GM11168 (cell line): ENCODE measurements around the gene CHIT1.

ENCODE experiments used
- in situ Hi-C: fragments of 300-500 bp; cut with MboI; formaldehyde crosslinking; loops from one replicate; pipeline ENCODE4 v1.12.0; 2022; ENCODE audit warnings: low sequenced_read_pairs; ENCODE audit not compliant: unreplicated experiment

CHIT1 gene

DNA sequence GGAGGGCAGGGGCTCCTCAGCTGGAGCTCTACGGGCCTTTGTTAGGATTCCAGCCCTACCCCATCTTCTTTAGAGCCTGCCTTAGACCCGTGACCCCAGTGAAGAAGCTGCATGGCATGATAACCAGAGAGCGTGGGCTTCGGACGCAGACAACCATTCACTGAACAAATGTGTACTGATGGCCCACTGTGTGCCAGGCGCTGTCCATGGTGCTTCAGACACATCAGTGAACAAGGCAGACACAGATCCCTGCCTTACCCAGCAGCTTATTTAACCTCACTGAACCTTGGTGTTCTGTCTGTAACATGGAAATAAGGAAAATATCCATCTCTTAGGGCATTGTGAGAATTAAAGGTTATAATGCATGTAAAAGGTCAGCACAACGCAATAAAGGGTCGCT, 9.5 kb downstream of the CHIT1 start:
- in situ Hi-C loops = loop anchor here (5.0 kb wide), 1 partner anchor 188 kb away; no protein-coding TSS in a partner anchor

DNA sequence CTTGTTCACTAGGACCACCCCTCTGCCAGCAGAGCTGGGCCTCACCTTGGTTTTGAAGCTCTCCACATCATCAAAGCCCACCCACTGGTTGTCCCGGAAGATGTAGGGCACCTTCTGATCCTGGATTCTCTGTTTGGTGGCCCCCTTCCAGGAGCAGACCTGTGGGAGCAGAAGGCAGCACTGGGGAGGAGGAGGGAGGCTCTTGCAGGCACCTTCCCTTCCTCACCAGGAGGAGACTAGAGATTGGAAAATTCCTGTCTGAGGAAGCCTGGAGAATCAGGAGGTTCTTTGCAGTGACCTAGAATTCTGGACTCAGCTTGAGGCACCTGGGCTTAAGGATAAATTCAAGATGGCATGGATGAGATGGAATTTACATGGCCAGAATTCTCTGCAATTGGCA, 10.3 kb downstream of the CHIT1 start:
- in situ Hi-C loops = loop anchor here (5.0 kb wide), 1 partner anchor 187 kb away; no protein-coding TSS in a partner anchor

GRCh38 chr1:203217668-203218067, 11.8 kb downstream of the CHIT1 start:
- in situ Hi-C loops = loop anchor here (5.0 kb wide), 1 partner anchor 185 kb away; no protein-coding TSS in a partner anchor

DNA sequence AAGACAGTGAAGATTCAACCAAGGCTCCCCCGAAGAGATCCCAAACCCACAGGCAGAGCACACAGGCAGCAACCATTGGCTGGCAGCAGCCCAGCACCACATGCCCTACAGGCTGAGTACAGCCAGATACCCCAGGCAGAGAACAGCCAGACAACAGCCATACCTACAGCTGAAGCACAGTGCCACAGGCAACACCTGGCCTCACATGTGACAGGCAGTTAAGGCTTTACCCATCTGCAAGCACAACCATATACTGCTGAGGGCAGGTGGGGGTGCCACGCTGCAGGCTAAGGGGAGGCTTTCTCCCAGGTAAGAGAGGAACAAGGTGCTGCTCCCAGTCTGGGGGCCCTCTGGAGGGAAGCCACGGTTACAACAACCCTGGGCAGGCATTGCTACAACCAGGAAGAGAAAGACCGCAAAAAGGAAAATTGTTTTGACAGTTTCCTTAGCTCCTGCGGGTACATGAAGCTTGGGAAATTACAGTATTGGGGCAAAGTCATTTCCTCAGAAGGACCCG, 12.3 kb downstream of the CHIT1 start:
- in situ Hi-C loops = loop anchor here (5.0 kb wide), 1 partner anchor 185 kb away; no protein-coding TSS in a partner anchor

- in situ Hi-C loops = loop anchor here (5.0 kb wide), 1 partner anchor 184 kb away; no protein-coding TSS in a partner anchor
These were observed 13.0 kb downstream of the CHIT1 start for GRCh38 chr1:203216274-203217138.

- in situ Hi-C loops = loop anchor here (5.0 kb wide), 1 partner anchor 183 kb away; no protein-coding TSS in a partner anchor
These were observed 13.9 kb downstream of the CHIT1 start for GRCh38 chr1:203215573-203215972.

DNA sequence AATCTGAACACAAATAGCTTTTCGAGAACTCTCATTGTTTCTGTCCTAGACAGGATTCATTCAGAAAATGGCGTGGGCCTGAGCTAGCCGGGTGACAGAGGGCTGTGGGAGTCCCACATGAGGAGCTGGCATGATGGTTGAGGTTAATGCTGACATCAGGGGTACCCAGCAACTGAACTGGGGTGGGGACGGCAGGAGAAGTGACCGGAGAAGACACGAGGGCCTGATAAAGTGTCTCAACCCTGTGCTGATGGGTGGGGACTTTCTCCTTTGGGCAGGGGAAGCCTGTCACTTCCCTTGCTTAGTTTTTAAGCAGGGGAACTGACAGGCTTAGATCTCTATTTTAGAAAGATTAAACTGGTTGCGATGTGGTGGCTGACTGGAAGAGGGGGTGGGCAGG, 14.6 kb downstream of the CHIT1 start:
- in situ Hi-C loops = loop anchor here (5.0 kb wide), 1 partner anchor 183 kb away; no protein-coding TSS in a partner anchor

DNA sequence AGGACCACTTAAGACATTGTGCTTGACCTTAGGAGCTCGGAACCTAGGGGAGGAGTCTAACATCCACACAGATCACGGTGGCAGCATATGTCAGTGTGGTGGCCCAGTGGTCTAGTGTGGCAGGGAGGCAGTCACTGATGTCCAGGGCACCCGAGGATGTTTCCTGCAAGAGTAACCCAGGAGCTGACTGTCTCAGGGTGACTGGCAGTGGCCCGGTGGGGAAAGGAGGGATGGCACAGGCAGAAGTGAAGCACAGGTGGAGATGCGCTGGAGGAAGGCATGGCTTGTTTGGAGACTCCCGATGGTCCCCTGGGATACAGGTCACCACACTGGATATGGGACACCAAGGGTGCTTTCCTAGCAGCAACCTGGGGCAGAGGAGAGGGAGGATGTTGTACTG, 16.3 kb downstream of the CHIT1 start:
- in situ Hi-C loops = no loop called here

- in situ Hi-C loops = no loop called here
These were observed 17.7 kb downstream of the CHIT1 start for GRCh38 chr1:203211812-203212211.

GRCh38 chr1:203210988-203211387, 18.5 kb downstream of the CHIT1 start:
- in situ Hi-C loops = no loop called here

GRCh38 chr1:203210350-203210749, 19.1 kb downstream of the CHIT1 start:
- in situ Hi-C loops = no loop called here

- in situ Hi-C loops = no loop called here
These were observed 21.3 kb downstream of the CHIT1 start for GRCh38 chr1:203208181-203208580.

- in situ Hi-C loops = no loop called here
These were observed 21.7 kb downstream of the CHIT1 start for GRCh38 chr1:203207751-203208150.

DNA sequence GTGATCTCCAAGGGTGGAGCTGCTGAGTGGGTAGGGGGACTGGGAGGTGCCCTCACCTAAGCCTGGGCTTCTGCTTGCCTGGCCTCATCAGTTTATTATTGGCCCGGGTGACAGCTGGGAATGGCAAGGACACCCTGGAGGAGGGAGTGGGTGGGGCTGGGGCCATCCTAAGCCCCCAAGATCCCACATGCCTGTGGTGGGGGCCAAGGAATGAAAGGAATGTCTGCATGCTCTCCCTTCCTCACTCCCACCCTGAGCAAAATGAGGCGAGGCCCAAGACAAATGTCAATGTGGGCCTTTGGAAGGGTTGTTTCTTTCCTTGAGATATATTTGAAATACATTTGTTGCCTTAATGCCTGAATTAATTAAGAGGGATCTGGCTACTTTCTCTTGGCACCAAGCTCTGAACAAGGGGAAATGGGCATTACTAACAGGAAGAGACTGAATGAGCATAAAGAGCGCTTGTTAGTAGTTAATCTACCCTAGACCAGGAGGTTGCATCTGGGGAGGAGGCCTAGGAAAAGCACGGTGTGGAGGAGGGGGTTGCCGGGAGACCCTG, 23.3 kb downstream of the CHIT1 start:
- in situ Hi-C loops = no loop called here

DNA sequence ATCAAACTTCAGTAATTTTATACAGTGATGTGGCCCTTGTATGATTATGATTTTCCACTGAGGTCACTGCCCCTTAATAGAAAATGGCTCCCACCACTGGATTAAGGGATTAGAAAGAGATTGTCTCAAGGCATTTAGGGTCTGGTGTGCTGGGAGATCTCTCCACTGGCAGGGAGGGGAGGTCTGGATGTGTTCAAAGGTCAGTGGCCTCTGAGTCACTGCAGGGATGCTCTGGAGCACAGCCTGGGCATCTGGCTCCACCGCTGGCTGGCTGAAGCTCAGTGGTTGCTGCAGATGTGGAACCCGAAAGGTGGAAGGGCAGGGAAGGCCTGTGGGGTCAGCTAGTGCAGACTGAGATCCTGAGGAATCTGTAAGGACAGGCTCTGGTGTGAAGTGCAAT, 24.7 kb downstream of the CHIT1 start:
- in situ Hi-C loops = no loop called here

- in situ Hi-C loops = no loop called here
These were observed 26.8 kb downstream of the CHIT1 start for GRCh38 chr1:203202431-203203245.

DNA sequence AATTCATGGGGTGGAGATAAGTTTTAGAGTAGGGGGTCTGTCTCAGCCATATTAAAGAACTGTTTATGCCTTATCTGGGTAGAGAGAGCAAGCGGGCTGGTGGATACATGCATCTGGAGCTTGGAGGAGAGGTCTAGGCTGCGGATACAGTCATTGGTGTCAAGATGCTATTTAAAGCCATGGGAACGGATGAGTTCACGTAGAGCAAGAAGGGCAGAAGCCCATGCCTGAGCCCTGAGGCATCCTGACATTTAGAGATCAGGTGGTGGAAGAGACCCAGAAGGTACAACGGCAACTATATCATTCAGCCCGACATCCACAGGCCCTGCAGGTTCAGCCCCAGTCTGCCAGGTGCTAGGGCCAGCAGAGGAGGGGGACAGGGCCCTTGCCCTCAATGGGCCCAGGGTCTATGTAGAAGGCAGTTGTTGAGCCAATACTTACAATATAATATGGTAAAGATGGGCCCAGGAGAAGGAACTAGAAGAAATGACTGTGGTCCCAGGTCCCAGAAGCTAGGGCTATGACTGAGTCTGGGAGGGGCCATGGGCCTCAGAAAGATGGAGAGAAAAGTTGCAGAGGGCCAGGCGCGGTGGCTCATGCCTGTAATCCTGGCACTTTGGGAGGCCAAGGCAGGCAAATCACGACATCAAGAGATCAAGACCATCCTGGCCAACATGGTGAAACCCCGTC, 27.8 kb downstream of the CHIT1 start:
- in situ Hi-C loops = no loop called here

GRCh38 chr1:203200916-203201315, 28.6 kb downstream of the CHIT1 start:
- in situ Hi-C loops = no loop called here

DNA sequence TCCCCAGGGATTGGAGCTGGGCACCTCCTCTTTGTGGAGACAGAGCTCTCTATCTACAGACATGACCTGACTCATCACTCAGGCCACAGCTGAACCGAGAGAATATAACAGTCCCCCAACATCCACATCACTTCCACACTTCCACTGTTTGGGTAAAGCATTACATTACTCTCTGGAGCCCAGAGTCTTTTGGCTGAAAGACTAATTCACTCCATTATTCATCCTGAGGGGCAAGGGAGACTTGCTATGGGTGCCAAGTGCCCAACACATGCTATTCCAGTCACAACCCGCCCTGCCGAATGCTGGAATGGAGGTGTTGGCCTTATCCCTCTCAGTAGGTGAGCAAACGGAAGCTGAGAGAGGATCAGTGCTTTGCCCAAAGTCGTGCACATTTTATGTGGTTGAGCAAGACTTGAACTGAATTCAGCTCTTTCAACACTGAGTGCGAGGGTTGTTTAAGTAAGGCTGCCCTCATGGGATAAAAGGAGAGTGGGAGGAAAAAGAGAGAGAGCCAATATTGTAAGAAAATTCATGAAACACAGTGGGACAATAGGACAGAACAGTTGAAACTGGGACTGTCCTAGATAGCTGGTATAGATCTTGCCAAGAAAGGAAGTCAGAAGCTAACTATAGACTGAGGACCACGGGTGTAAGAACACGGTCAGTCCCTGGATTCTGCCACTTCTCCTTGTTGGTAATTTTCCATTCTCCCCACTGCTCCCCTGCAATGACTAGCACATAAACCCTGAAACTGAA, 29.5 kb downstream of the CHIT1 start:
- in situ Hi-C loops = no loop called here
